Testis (tissue), 2 donors: ENCODE measurements around the gene SHANK1.

Source experiments
- CTCF ChIP-seq, 3 experiments: fragments of 450-650 bp in 2 of 3; fragments of 200-600 bp in 1 of 3; sonication (generic) in 1 of 3; IDR thresholded peaks; one replicate each; pipeline ENCODE4 v1.5.1; 2016 to 2019; ENCODE audit warnings: antibody characterized with exemption in 3 of 3, mild to moderate bottlenecking in 2 of 3, moderate library complexity in 1 of 3
- POLR2A ChIP-seq: fragments of 450-650 bp; IDR thresholded peaks from one replicate; pipeline ENCODE4 v1.6.1; 2017; ENCODE audit warnings: antibody characterized with exemption, mild to moderate bottlenecking, moderate library complexity

GRCh38 chr19:50667759-50668231 is 51.8 kb downstream of the SHANK1 start:
- TF ChIP-seq CTCF (IDR thresholded peaks at IDR 0.05): no peak
- TF ChIP-seq POLR2A: no peak
